Pons (tissue), 1 donor: ENCODE data around the gene PPM1B.
"Not testable (repeated sequence)": the region's sequence is repeated elsewhere in the genome, so short reads cannot be mapped to it uniquely, and the experiment has no call there.

Experiments
- DNase-seq: peaks from one replicate; pipeline ENCODE4 v3.0.0-alpha.2; 2016; ENCODE audit warnings: low spot score

Gene PPM1B

DNA sequence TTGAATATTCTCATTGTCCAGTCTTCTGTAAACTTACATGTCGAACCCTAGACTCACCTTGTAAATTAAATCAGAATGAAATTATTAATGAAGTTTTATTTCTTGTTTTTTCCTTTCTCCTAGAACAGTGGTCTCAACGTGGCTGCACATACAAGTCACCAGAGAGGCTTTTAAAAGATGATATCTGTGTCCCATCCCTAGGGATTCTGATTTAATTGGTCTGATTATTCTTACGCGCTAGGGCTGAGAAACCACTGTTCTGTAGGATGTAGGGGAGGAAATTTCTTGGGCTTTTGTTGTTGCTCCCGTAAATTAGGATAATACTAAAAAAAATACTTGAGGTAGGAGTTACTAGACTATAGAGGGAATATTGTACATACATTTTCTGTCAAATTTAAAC is 32.1 kb downstream of the PPM1B start:
- DNase-seq: no peak

DNA sequence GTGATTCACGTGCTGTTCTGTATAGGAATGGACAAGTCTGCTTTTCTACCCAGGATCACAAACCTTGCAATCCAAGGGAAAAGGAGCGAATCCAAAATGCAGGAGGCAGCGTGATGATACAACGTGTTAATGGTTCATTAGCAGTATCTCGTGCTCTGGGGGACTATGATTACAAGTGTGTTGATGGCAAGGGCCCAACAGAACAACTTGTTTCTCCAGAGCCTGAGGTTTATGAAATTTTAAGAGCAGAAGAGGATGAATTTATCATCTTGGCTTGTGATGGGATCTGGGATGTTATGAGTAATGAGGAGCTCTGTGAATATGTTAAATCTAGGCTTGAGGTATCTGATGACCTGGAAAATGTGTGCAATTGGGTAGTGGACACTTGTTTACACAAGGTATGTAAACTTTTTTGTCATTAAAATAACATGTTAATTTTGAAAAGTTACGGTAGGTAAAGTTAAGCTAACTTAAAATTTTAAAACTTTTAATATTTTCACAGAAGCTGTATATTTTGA is 33.0 kb downstream of the PPM1B start:
- DNase-seq: no peak

DNA sequence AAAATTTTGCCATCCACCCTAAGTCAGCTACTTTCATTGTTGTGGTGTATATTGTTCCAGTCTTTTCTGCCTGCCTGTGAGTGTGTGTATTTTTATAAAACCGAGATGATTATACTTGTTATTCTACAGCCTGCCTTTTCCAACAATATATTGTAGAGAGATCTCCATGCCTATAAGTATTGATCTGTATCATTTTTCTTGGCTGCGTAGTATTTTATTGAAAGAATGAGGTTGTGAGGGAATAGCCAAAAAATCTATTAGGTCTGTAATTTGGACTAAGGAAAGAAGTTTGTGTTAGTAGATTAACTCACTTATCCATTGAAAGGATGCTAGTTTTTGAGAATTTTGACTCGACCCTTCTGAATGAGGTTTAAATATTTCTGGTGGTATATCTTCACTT is 34.9 kb downstream of the PPM1B start:
- DNase-seq: no peak

DNA sequence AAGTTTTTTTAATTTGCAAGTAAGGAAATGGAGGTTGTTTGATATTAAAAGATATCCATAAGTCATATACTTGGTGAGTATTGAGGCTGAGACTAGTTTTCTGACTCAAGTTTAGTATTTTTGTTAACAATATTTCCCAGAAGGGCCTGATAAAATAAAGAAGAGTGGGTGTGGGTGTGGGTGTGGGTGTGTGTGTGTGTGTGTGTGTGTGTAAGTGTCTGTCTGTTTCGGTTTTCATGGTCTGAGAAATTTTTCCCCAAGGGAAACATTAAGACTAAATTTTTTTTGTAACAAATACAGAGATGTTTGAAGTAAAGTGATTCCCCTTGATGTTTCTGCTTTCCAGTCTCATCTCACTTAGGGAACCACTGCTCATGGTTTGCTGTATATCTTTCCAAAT is 36.5 kb downstream of the PPM1B start:
- no peak for DNase-seq

DNA sequence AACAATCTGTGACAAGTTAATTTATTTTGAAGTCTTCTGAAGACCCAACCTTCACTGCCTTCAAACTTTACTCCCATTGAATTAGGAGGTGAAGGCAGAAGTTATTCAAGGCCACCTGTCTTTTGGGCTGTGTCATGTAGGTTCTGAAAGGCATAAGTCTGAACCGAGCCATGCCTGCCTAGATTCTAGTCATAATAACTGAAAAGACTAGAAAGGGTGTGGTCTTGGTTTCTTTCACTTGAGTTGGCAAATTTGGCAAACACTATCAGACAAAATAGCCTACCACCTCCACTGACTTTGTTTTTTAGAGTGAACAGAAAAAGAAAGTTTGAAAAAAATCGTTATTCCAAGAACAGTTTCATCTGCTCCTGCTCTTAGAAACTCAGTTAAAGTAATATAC is 38.4 kb downstream of the PPM1B start:
- no peak for DNase-seq

DNA sequence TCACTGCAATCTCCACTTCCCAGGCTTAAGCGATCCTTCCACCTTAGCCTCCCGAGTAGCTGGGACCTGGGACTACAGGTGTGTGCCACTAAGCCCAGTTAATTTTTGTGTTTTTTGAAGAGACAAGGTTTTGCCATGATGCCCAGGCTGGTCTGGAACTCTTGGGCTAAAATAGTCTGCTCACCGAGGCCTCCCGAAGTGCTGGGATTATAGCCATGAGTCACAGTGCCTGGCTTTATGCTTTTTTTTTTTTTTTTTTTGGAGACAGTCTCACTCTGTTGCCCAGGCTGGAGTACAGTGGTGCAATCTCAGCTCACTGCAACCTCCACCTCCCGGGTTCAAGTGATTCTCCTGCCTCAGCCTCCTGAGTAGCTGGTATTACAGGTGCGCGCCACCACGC is 39.0 kb downstream of the PPM1B start:
- DNase-seq: not testable (repeated sequence)

DNA sequence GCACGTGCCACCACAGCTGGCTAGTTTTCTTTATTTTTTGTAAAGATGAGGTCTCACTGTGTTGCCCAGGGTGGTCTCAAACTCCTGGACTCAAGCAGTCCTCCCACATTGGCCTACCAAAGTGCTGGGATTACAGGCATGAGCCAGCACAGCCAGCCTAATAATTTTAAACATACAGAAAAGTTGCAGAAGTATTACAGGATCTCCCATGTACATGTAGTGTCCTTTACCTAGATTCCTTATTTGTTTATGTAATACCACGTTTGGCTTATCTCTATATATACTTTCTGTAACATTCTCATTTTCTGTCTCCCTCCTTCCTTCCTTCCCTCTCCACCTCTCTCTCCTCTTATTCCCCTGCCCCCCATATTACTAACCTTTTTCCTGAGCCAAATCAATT is 41.7 kb downstream of the PPM1B start:
- no peak for DNase-seq

DNA sequence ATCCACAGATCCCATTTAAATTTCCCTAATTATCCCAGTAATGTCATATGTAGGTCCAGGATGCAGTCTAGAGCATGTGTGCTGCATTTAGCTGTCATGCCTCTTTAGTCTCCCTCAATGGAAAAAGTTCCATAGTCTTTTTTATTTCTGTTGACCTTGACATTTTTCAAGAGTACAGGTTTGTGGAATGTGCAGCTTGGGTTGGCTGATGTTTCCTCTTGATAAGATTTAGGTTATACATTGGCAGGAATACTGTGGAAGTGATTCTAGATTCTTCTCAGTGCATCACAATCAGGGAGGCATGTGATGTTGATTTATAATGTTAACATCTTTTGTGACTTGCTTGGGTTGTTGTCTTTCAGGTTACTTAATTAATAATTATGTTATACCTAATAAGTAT is 42.5 kb downstream of the PPM1B start:
- no peak for DNase-seq

DNA sequence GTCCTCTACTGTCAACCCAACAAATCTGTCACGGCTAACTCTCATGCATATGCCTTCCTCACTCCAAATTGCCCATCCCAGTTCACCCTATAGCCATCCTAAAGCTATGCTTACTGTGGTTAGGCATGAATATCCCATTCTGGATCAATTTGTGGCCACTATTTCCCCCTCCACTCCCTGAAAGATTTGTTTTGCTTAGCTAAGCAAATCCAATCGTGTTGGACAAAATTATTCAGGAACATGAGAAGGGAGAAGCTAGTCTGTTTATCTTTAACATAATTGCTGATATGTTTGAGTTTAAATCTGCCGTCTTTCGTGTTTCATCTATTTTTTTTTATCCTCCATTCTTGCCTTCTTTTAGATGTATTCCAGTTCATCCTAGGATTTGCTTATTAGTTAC is 43.6 kb downstream of the PPM1B start:
- no peak for DNase-seq

DNA sequence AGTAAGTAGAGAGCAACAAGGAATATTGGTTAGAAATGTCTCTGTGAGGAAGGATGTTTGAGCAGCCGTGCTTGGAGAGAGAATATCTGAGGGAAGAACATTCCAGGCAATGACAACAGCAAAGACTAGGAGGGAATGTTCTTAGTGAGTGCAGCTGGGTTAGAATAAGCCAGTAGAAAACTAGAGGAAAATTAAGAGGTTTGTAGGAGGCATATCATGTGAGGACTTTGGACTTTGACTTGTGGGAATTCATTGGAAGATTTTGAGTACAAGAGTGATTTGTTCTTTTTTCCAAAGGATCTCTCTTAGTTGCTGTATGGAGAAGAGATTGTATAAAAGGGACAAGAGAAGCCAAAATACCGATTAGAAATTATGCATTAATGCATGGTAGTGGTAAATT is 47.2 kb downstream of the PPM1B start:
- no peak for DNase-seq

DNA sequence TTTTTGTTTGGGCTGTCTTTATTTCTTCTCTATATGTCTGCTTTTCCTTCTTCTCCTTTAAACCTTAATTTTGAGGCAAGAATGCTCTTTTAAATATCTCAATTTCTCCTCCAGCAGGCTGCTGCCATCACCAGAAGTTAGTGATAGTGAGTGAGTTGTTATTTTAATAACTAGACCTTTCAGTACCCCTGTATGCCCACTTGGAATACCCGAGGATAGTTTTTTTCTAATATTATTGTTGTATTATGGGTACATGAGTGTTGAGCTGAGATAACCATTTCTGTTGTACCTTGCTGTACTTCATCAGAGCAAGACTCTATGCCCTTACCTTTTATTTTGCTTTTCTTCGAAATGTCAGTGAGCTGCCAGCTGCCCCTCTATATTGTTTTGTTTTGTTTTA is 50.1 kb downstream of the PPM1B start:
- no peak for DNase-seq

DNA sequence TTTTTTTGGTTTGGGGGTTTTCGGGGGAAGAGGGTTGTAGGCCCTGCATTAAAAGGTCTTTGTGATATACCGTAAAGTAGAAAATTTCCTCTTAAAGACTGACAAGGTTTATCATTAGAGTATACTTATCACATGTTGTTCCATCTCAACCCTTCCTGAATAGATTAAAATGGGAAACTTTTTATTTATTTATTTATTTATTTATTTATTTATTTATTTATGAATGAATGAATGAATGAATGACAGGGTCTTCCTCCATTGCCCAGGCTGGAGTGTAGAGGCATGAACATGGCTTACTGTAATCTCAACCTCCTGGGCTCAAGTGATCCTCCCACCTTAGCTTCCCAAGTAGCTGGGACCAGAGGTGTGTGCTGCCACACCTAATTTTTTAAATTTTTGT is 58.1 kb downstream of the PPM1B start:
- DNase-seq: no peak

DNA sequence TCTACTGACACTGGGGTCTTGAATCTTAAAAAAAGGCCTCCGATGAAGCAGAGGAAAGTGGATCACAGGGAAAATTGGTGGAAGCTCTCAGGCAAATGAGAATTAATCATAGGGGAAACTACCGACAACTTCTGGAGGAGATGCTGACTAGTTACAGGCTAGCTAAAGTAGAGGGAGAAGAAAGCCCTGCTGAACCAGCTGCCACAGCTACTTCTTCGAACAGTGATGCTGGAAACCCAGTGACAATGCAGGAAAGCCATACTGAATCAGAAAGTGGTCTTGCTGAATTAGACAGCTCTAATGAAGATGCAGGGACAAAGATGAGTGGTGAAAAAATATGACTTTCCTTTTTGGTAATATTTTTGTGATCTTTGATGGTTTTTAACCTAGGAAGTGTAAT is 61.7 kb downstream of the PPM1B start:
- DNase-seq: peak; percentile 36

DNA sequence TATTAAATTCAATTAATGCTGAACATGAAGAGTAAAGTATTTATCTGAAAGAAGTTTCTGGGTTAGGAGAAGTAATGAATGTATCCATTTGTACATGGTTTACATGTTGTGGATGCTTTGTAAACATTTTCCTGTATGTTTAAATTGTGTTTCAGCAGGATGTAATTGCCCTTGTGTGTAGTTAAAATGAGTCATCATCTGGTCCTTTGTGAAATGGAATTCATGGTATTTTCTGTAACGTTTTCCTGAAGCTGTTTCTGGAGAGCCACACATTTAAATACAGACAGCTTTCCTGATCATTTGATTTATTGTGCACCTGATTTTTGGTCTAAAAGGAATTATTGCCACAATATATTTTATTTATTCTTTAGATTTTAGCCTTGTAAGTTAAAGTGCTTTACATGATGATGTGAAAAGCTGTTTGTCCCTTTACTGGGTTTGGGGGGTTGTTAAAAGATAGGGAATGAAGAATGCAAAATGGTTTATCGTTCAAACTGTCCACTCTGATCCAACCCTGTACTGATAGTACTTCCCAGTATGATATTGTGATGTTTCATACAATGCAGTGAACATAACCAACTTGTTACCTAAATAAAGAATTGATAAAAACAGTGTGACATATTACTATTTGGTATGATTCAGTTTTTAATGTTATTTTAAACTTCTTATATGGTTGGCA is 64.9 kb downstream of the PPM1B start:
- DNase-seq: no peak

DNA sequence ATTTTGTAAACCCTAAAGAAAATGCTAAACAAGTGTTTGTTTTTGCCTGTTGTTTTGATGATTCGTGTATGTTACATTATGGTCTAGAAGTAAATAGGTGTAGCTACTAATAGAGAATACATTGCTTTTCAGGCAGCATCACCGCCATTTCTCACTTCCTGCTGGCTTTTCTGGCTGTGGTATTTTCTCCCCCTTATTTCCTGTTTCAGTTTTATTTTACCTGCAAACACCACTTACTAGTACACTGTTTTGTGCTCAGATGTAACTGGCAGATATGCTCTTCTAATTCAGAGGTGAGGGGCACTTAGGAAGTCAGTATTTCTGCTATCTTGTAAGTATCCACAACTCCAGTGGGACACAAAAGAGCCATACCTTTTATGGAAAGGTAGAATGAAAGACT is 68.5 kb downstream of the PPM1B start:
- no peak for DNase-seq

DNA sequence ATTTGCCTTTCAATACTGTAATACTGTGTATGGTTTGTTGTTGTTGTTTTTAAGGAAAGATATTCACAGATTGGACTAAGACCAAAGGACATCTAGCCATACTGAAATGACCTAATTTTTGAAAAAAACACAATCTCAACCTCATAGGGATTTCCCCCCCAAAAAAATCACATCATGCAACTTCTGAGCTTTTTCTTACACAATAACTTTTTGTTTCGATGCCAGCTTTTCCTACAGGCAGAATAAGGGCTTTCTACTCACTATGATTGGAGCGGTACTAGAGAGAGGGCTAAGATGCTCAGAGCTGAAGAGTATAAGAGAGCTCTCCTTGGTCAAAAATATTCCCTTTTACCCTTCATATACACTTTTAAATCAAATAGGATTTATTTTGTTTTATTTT is 74.2 kb downstream of the PPM1B start:
- DNase-seq: peak; percentile 94

DNA sequence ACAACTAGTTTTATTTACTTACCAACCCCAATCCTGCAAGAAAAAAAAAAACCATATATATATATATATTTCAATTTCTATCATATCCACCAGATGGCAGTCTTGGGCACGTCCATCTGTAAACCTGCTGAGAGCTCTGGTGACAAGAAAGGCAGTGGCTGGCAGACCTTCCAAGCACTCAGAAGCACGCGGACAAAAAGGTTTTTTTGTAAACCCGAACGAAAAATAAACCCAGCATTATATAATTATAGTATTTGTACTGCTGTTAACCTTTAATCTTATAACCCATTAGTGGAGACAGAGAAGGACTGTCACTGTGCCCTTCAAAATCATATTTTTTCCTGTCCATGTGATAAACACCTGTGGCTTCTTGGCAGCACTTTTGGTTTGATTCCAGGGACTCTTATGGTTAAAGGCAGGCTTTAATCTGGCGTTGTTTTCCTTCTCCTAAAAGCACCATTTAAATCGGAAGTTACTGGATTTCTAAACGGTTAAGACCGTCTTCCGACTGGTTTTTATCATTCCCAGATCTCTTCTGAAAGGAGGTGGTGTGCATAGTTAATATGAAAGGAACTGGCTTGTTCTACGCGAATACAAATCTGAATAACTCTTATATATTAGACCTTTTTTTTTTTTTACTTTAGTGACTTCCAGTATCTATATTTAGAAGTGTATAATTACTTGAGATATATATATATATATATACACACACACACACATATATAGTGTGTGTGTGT is 75.6 kb downstream of the PPM1B start:
- peak; percentile 91 for DNase-seq

DNA sequence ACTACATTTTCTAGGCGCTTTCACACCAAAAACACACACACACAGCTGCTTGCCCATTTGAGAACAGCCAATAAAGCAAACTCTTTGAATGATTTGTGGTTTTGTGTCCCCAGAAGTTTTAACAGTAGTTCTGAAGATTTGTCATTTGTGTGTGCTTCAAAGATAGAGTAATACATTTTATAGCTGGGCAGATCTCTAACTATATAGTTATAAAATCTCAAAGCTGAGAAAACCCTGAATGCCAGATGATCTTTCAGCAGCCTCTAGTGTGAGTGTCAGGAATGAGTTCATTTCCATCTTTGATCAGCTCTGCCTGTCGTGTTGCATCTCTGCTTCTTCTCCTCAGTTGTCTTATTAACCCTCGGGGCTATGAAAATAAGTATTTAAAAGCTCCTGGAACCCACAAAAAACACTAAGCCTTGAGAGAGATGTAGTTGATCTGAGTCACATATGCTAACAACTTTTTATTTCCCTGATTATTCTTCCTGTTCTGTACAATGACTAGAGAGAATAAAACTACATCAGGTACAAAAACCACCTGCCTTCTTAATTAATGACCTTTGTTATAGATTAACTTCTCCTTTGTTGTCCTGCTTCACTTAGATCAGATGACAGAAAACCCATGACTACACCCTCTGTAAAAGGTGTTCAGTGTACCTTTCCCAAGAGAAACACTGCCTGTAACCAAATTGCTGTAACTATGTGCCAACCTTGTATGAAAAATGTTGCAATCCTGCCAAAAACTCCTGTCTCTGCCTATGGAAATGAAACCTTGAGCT is 76.6 kb downstream of the PPM1B start:
- DNase-seq: peak; percentile 46

DNA sequence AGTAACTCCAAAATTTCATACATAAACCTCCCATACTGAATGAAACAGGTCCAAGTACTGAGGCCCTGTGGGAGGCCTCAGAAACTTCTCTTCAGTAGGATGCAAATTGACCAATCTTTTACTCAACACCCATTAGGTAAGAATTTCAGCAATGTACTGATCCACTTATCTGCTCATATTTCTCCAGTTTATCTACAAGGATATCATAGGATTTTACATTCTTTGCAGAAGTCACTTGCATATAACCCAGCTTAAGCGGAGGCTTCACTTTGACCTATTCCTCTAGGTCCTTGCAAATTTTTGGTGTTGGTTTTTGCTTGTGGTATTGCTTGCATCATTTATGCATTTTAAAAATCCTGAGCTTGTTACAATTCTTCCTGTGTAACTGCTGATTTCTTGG is 77.8 kb downstream of the PPM1B start:
- no peak for DNase-seq

DNA sequence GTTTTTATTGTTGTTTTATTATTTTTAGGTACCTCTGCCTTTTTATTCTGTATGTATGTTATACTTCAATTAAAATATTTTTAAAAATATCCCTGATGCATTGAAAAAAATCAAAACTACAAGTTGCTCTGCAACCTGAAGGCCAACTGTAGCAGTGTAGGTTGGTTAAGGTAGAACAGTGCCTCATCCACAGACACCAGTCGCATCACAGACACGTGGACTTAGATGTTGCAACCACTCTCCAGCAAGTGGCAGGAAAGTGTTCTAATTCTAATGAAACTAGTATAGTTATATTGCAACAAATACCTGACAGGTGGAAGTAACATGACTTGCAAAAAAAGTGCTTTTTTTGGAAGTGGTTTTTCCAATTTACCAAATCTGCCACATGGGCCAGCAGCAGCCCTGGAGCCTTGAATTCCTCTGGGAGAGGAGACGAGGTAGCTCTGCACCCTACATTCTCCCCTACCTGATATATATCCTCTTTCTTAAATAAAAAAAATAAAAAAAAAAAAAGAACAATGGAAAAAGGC is 78.2 kb downstream of the PPM1B start:
- DNase-seq: no peak

DNA sequence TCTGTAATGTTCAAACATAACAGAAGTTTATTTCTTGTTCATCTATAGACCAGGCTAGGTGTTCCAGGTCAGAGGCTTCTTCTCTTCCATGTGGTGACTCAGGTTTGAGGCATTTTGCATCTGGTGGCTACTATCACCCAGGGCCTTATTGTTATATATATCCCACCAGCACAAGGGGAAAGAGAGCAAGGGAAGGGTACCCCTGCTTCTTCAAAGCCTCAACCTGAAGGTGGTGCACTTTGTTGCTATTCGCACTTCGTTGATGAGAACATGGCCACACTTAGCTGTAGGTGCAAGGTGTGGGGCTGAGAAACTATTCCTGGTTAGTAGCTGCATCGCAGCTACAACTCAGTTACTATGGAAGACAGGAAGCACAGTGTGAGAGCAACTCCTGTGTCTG is 79.2 kb downstream of the PPM1B start:
- no peak for DNase-seq

DNA sequence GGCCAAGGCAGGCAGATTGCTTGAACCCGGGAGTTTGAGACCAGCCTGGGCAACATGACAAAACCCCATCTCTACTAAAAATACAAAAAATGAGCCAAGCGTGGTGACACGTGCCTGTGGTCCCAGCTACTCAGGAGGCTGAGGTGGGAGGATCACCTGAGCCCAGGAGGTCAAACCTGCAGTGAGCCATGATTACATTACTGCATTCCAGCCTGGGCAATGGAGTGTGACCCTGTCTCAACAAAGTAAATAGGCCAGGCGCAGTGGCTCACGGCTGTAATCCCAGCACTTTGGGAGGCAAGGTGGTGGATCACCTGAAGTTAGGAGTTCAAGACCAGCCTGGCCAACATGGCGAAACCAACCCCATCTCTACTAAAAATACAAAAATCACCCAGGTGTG is 80.6 kb downstream of the PPM1B start:
- not testable (repeated sequence) for DNase-seq

DNA sequence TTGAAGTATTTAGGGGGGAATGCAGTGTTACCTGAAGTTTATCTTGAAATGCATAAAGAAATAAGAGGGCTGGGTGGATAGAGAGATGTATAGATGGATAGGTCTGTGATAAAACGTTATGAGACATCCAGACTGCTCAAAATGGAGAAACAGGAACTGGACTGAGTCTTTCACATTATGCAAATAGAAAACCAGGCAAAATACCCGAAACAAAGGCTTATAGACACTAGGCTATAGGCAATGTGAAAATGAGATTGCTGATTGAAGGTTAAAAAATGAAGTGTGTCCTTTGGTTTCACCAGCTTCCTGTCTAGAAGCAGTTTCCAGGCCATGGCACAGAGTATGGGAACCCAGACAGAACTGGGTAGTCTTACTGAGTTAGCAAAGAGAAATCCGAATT is 81.7 kb downstream of the PPM1B start:
- DNase-seq: no peak
